HG02970 (cell line): ENCODE data around the gene RIPOR3.
A peak's percentile ranks its signal among the peaks of the same experiment; 100 is the strongest.

Source experiments
- ATAC-seq: cut with Tn5 transposase; IDR thresholded peaks from one replicate; pipeline ENCODE4 v1.9.1; 2021; ENCODE audit warnings: mild to moderate bottlenecking, moderate library complexity, moderate number of reproducible peaks; ENCODE audit not compliant: unreplicated experiment, low FRiP score

RIPOR3 gene

GRCh38 chr20:50690650-50691572, at the start of gene RIPOR3:
RIPOR3 (minus strand) TSS chr20:50691542; CDS start chr20:50691128, 414 bp downstream.
- ATAC-seq, result no peak

DNA sequence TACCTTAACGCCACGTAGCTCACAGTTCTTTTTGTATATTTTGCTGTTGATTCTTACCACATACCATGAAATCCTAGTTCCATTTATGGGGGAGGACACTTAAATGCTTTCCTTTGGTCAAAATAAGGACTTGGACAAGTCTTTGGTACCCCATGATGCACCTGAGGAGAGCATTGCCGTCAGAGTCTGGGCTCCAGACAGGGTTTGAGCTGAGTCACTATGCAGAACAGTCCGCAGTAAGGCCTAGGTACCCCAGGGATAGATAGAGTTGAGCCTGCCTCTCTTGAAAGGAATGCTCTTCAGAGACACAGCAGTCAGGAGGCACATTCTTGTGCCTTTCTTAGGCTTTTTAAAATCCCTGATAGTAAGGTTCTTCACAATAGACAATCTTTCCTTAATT, 46.0 kb upstream of the RIPOR3 start:
- no peak for ATAC-seq

DNA sequence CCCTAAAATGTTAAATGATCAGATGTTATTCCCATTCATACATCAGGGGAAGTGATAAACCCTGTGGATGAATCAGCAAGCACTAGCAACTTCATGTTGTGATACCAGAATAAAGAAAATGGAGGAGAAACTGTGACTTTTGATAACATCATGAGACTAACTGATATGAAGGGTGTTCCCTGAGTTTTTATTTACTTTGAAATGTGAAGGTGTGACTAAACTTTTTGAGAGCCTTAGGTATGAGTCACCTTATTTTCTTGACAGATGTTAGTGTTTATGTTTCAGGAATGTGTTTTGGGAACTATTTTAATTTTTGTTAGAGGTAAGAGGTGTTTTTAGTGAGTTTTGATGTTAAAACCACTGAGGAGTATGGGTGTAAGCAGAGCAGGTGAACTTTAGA, 44.5 kb upstream of the RIPOR3 start:
- no peak for ATAC-seq

GRCh38 chr20:50734730-50735679, 43.7 kb upstream of the RIPOR3 start:
- ATAC-seq, result no peak

DNA sequence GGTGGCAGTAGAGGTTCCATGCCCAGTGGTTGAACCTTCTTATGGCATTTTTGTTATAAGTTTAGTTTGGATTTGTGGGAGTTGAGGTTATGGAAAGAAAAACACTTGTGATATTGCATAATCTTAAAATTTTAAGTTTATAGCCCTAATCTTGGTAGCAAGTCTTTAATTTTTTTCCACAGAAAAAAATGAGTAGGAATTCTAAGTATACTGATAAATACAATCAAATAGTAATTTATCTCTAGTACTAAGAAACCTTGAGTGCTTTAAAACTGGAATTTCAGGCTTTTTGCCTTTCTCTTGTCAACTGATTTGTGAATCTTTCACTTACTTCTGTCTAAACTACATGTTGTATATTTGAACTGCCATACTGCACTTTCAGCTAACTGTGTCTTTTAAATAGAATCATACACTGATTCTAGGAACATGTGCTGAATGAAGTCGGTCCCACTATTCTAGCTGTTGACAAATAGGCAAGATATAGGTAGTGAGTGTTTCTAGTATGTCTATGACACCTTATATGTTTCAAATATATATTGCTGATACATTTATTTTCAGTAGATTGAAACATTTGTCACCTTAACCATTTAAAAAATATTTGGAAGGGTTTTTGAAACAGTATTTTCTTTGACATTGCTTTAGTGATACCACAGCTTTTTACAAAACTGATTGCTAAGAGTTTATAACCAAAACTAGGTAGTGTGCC, 42.5 kb upstream of the RIPOR3 start:
- no peak for ATAC-seq

GRCh38 chr20:50731930-50732690, 40.8 kb upstream of the RIPOR3 start:
- ATAC-seq, result no peak

DNA sequence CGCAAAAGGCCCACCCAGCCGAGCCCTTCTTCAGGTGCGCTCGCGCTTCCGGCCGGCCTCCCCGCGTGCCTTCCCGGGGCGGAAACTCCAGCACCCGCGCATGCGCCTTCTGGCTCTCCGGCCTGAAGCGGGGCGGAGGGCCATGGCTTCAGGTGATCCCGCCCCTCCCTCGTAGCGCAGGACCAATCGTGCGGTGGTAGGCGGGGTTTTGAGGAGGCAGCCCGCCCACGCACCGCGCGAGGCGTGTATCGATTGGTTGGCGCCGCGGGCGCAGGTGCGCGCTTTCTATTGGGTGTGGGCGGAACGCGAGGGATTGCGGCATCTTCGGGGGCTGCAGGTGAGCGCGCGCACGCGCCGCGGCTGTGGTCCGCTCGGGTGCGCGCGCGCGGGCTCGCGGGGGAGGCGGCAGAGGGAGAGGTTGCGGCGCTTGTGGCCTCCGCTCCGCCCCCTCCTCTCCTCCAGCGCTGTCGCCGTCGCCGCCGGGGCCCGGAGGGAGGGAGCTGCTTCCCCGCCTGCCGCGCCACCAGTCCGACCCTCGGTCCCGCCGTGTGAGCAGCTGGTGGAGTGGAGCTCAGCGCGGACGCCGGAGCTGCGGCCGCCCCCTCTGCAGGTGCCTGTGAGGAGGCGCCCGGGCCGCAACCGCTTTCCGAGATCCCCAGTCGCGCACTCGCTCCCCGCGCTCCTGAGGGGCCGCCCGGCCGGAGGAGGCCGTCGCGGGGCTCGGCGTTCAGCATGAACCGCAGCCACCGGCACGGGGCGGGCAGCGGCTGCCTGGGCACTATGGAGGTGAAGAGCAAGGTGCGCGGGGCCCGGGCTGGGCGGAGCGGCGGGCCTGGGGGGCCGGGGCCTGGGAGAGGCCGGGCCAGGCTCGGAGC, 40.0 kb upstream of the RIPOR3 start, which contains the start of gene PARD6B:
PARD6B (plus strand) TSS at position 526 of the 875 bp plus-strand sequence; CDS start at position 733, 207 bp downstream.
- peak; percentile 95 for ATAC-seq

- ATAC-seq, result no peak
These were observed 39.4 kb upstream of the RIPOR3 start for GRCh38 chr20:50730765-50731054.

DNA sequence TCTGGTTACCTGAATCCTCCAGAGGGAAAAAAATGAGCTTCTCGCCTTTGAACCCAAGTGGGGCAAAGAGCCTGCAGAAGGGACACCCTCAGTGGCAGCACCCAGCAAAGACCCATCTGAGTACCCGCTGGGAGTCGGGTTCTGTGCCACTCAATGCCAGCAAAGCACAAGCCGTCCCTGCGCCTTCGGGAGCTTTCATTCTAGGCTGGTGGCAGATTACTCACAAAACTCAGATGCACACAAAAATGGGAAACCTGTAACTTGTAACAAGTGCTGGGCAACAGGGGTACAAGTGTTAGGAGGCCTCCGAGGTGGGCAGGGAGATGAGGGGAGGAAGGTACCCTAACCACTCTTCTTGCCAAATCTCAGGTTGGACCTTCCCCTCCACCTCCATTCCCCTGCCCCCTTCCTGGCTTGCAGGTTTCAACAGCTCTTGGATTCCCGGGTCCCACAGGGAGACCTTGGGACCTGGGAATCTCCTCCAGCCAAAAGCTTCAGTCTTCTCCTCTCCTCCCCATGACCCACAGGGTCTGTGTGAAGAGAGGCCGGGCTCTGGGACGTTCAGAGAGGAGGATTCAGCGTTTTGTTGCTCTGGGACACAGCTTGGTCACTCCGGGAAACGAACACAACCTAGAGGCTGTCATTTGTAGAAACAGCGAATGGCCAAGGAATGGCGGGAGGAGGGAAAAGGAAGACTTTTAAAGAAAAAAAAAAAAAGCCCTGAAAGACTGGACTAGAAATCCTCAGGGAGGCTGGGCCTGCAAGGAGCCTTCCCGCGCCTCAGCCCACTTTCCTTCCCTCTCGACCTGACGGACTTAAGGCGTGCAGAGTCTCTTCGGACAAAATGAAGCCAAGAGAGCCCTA, 38.8 kb upstream of the RIPOR3 start:
- ATAC-seq, result no peak

- ATAC-seq, result no peak
These were observed 37.9 kb upstream of the RIPOR3 start for GRCh38 chr20:50728981-50729874.

DNA sequence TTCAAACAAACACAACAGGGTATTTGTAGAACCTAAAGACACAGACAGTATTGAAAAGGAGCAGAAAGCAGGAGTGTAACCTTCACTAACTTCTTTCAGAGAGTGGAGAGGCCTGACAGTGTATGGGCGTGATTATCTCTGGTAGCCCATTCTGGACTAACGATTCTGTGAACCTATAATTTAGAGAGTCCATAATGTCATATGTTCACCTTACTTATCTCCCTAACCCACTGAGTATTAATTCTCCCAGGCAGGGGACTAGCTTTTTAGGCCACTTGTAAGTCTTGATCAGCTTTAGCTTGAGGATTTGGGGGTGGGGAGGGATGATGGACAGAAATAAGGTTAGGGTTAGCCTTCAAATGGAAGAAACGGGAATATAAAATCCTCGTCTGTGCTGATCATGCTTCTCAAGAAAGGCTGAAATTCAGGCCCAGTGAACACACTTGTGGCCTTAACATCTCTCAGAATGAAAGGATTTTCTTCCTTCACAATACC, 37.2 kb upstream of the RIPOR3 start:
- ATAC-seq, result no peak

DNA sequence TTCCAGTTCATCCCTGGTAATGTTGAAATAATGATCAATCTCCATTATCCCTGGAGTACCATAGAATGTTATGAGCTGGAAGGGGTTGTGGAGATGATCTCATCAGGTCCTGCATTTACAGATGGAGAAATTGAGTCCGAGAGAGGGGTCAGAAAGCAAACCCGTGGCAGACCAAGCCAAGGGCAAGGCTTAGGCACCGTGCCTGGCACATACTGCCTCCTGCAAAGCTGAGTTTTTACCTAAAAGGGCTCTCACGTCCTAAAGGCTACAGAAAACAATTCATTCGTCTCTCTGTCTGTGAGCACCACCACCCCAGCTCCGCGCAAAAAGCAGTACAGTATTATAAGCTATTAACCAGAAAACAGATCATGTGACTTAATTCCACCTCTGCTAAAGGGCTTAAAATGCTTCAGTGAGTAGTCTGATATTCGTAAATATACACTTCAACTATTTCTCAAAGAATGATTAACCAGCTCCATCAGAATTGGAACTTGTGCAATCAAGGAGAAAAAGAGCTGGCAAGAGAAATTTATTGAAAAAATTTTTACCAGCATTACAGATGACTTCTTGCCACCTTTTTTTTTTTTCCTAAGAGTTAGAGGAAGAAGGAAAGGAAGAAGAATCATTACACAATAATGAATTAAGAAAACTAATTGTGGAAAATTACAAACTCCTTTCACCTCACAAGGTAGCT, 36.6 kb upstream of the RIPOR3 start:
- no peak for ATAC-seq

GRCh38 chr20:50726955-50727791, 35.8 kb upstream of the RIPOR3 start:
- ATAC-seq, result no peak

DNA sequence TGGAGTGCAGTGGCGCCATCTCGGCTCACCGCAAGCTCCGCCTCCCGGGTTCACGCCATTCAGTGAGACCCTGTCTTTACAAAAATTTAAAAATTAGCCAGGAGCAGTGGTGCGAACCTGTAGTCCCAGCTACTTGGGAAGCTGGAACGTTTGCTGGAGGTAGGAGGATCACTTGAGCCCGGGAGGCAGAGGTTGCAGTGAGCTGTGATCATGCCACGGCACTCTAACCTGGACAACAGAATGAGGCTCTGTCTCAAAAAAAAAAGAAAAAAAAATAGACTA, 34.3 kb upstream of the RIPOR3 start:
- no peak for ATAC-seq

GRCh38 chr20:50724851-50725723, 33.7 kb upstream of the RIPOR3 start:
- ATAC-seq, result no peak
